ENCODE measurements around the gene TSPAN11. TPM values are rescaled to one million over a fixed set of nuclear protein-coding genes. Genes with fewer than 3 reads are reported as not detected.

Gene TSPAN11
- total RNA-seq, 2 donors from 2014 or later = 0.26 to 0.66 TPM

DNA sequence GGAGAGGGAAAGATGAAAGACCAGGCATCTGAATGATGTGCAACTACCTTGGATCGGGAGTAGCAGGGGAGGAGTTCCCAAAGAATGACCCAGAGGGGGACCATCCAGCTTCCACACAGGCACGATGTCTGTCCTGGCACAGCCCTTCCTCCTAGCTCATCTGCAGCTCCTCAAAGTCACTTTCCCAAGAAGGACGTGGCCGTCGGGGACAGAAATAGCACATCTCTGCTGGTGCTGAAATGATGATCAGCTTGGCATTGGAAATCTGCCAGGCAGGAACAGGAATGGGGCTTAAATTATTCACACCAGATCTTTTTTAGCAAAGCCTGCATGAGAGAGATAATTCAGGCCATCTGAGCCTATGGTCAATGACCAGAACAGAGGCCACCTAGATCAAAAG, 41.7 kb downstream of the TSPAN11 start:
- Histone ChIP-seq H3K27ac (no peak overlapping the region), H3K4me3 (no peak overlapping the region), H3K4me1 (no peaks in the 10 kb centered on the region), H3K27me3 (no peaks in the 10 kb centered on the region), H3K36me3 (replicated peaks in 1 of 2; ENCODE audit: insufficient read depth in 1 of 2, low read depth in 2 of 2) (no peaks in the 10 kb centered on the region), H3K9me3 (no peaks in the 10 kb centered on the region)
- WGBS, 2 donors = 53 to 60% methylated on average over 5 of the region's 5 CpGs
- DNase-seq = no peak
- no peak for ATAC-seq
- intact Hi-C loops (cut with DNase I) = no loop called here
- TF ChIP-seq POLR2A (IDR thresholded peaks at IDR 0.05) = no peak
- TF ChIP-seq, protein P1, sequence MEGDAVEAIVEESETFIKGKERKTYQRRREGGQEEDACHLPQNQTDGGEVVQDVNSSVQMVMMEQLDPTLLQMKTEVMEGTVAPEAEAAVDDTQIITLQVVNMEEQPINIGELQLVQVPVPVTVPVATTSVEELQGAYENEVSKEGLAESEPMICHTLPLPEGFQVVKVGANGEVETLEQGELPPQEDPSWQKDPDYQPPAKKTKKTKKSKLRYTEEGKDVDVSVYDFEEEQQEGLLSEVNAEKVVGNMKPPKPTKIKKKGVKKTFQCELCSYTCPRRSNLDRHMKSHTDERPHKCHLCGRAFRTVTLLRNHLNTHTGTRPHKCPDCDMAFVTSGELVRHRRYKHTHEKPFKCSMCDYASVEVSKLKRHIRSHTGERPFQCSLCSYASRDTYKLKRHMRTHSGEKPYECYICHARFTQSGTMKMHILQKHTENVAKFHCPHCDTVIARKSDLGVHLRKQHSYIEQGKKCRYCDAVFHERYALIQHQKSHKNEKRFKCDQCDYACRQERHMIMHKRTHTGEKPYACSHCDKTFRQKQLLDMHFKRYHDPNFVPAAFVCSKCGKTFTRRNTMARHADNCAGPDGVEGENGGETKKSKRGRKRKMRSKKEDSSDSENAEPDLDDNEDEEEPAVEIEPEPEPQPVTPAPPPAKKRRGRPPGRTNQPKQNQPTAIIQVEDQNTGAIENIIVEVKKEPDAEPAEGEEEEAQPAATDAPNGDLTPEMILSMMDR (IDR thresholded peaks at IDR 0.05) = no peak

DNA sequence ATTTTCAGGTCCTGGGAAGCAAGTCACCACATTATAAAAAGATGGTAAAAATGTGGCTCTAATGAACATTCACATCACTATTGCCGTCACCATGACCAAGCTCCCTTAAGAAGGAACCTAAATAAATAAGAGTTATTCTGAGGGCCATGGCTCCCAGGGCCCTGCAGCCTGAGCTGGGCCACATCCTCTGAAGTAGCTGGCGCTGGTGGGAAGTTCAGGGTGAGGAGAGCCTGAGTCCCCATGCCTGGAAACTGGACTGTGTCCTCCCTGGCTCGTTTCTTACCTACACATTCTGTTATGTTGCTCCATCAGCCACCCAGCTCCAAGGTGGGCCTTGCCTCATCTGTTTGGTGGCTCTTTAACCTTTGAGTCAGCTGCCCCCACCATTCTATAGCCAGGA, 42.5 kb downstream of the TSPAN11 start:
- Histone ChIP-seq H3K9me3 (no peaks in the 10 kb centered on the region), H3K27me3 (no peaks in the 10 kb centered on the region), H3K4me1 (no peaks in the 10 kb centered on the region), H3K4me3 (no peak overlapping the region), H3K27ac (no peak overlapping the region), H3K36me3 (replicated peaks in 1 of 2; ENCODE audit: insufficient read depth in 1 of 2, low read depth in 2 of 2) (no peaks in the 10 kb centered on the region)
- intact Hi-C loops (cut with DNase I) = no loop called here
- DNase-seq = no peak
- WGBS, 2 donors = 62 to 69% methylated on average over 3 of the region's 3 CpGs
- TF ChIP-seq POLR2A (IDR thresholded peaks at IDR 0.05) = no peak
- TF ChIP-seq, protein P1 (IDR thresholded peaks at IDR 0.05) = no peak
- no peak for ATAC-seq

DNA sequence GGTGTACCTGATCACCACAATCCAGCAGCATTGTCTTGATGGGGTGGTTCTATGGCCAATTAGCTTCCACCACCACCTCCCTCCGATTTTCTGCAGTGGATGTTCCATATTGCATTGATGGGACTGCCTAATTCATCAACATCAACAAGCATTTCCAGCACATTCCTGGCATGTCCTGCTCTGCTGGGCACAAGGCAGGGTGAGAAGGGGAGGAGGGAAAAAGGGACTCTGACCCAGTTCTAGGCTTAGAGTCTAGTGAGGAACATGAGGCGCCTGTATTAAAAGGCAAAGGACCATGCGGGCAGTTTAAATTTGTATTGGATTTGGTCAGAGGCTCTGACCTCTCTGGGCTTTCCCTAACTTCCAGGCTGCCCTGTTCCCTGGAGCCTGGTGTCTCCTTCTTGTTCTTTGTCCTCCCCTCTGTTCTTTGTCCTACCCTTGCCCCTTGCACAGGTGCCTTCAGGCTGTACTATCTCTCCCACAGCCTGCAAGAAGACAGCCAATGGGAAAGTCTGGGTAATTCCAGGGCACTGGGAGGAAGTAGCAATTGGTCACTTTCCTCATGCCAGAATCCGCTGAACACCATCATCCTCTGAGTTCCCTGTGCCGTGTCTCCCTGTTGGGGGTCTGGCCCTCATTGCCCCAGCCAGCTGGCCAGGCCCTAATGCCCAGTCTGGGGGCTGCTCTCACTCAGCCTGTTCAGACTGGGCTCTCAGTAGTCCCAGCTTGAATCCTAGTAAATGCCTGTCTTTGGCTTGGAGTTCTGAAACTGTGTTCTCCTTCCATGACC, 43.3 kb downstream of the TSPAN11 start:
- no peaks in the 10 kb centered on the region for H3K36me3 ChIP-seq (replicated peaks in 1 of 2; ENCODE audit: insufficient read depth in 1 of 2, low read depth in 2 of 2)
- ATAC-seq (no peak), DNase-seq (no peak)
- no peak overlapping the region for H3K27ac ChIP-seq
- no peaks in the 10 kb centered on the region for H3K4me1 ChIP-seq
- H3K27me3 ChIP-seq = no peaks in the 10 kb centered on the region
- H3K4me3 ChIP-seq = no peak overlapping the region
- TF ChIP-seq POLR2A (IDR thresholded peaks at IDR 0.05) = no peak
- TF ChIP-seq, protein P1 (IDR thresholded peaks at IDR 0.05) = no peak
- intact Hi-C loops (cut with DNase I) = no loop called here
- 55 to 65% methylated on average over 5 of the region's 5 CpGs for WGBS, 2 donors
- no peaks in the 10 kb centered on the region for H3K9me3 ChIP-seq

DNA sequence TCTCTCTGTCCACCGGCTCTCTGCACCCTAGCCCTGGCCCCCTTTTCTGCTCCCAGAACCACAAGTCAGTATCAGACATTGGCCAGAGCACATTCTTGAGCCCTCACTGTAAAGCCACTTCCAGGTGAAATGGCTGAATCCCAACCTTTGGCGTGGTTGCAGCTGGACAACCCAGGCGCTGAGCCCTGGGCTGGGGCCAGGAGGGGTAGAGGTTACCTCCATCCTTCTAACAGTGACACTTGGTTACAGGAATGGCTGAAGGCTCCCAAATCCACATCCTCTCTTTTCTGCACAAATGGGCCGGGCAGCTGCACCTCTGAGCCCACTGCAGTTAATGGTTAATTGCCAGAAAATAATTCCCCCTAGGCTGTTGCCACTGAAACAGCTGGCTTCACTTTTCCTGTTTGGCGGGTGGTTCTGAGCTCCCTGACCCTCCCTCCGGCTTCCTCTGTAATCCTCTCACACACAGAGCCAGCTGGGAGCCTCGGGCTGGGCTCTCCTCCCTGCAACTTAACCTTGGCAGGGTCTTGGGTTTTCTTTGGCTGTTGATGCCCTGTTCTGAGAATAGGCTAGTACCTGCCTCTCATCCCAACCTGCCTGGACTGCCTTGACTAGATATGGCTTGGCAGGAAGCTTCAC, 44.1 kb downstream of the TSPAN11 start:
- Histone ChIP-seq H3K27ac (no peak overlapping the region), H3K9me3 (no peaks in the 10 kb centered on the region), H3K4me1 (no peaks in the 10 kb centered on the region), H3K4me3 (no peak overlapping the region), H3K27me3 (no peaks in the 10 kb centered on the region), H3K36me3 (replicated peaks in 1 of 2; ENCODE audit: insufficient read depth in 1 of 2, low read depth in 2 of 2) (no peaks in the 10 kb centered on the region)
- ATAC-seq (no peak), DNase-seq (no peak)
- WGBS, 2 donors = 25 to 41% methylated on average over 7 of the region's 7 CpGs
- intact Hi-C loops (cut with DNase I) = no loop called here
- TF ChIP-seq, protein P1 (IDR thresholded peaks at IDR 0.05) = no peak
- TF ChIP-seq POLR2A (IDR thresholded peaks at IDR 0.05) = no peak

All from body of pancreas (tissue), 4 donors.